K562 (cell line): ENCODE results near the gene SMARCB1. TPM values are rescaled to one million over a fixed set of nuclear protein-coding genes. Genes with fewer than 3 reads are reported as not detected.

Experiments used
- ATAC-seq: fragments of 200-7000 bp; cut with Tn5 transposase; 3 replicates; pipeline ENCODE4 v1.9.1; 2020; ENCODE audit warnings: moderate library complexity
- BruUV-seq: library from RNA; stranded (reverse); fragments of 400-500 nt; replicated peaks from 2 replicates; lab custom pipeline; 2021; lab: Mats Ljungman, UMichigan
- CTCF ChIA-PET: fragments of 300-600 bp; formaldehyde crosslinking; extraction: SDS; loops from one replicate; lab custom pipeline; 2021; ENCODE audit warnings: low intra/inter-chr PET ratio; lab: Yijun Ruan, JAX
- POLR2A ChIA-PET: fragments of 300-600, 350-650 bp; sonication (Branson Sonifier 250); formaldehyde crosslinking; extraction: SDS; loops from one replicate; lab custom pipeline; 2021; ENCODE audit warnings: antibody characterized with exemption, inconsistent platforms; lab: Yijun Ruan, JAX
- DNase-seq, 4 experiments: peaks; one replicate each; pipeline versions ENCODE4 v3.0.0 to v3.0.0-alpha.2; 2011 to 2018; ENCODE audit warnings: low spot score in 3 of 4, mixed read lengths in 3 of 4; ENCODE audit errors: extremely low read depth in 1 of 4
- FAIRE-seq: peaks from 2 replicates; lab custom pipeline; 2011; peaks lifted over from hg19 to GRCh38; lab: Jason Lieb, UNC
- H2AFZ ChIP-seq: 2 replicates; pipeline ENCODE4 v1.6.0; 2011; ENCODE audit warnings: low read depth, low read length, control low read depth, inconsistent platforms
- H3K27ac ChIP-seq: fragments of 200-600 bp; 3 replicates; pipeline ENCODE4 v1.8.0; 2011; ENCODE audit warnings: low read depth, mild to moderate bottlenecking, control low read depth, inconsistent platforms, low read length, moderate library complexity, mixed read lengths; ENCODE audit errors: extremely low read depth
- H3K27me3 ChIP-seq, 2 experiments: fragments of 300-600 bp in 1 of 2; 2 replicates in 1 of 2; 3 replicates in 1 of 2; pipeline versions ENCODE4 v1.6.0 to v1.8.0; 2011; ENCODE audit warnings: inconsistent platforms in 2 of 2, low read length in 2 of 2, mild to moderate bottlenecking in 1 of 2, mixed read lengths in 1 of 2, moderate library complexity in 1 of 2; ENCODE audit not compliant: control insufficient read depth in 2 of 2, insufficient read depth in 2 of 2
- H3K36me3 ChIP-seq: fragments of 300-600 bp; 3 replicates; pipeline ENCODE4 v1.8.0; 2011; ENCODE audit warnings: mild to moderate bottlenecking, low read length, inconsistent platforms; ENCODE audit not compliant: control insufficient read depth, insufficient read depth
- H3K4me1 ChIP-seq, 2 experiments: fragments of 200-600 bp in 1 of 2; replicated peaks in 1 of 2; 2 replicates in 1 of 2; 3 replicates in 1 of 2; pipeline versions ENCODE4 v1.5.1 to v1.8.0; 2011; ENCODE audit warnings: inconsistent platforms in 2 of 2, low read length in 2 of 2, mild to moderate bottlenecking in 1 of 2, mixed read lengths in 1 of 2, moderate library complexity in 1 of 2; ENCODE audit not compliant: control insufficient read depth in 2 of 2, insufficient read depth in 2 of 2
- H3K4me2 ChIP-seq: 2 replicates; pipeline ENCODE4 v1.6.1; 2011; ENCODE audit warnings: low read length, control low read depth, inconsistent platforms, mixed read lengths; ENCODE audit not compliant: insufficient read depth
- H3K4me3 ChIP-seq: fragments of 200-600 bp; sonication (generic), shearing (Covaris generic); 2 replicates; pipeline ENCODE4 v1.5.1; 2016; ENCODE audit warnings: control low read depth, inconsistent platforms
- H3K79me2 ChIP-seq: fragments of 200-600 bp; 3 replicates; pipeline ENCODE4 v1.8.0; 2011; ENCODE audit warnings: low read length, inconsistent platforms; ENCODE audit not compliant: control insufficient read depth, insufficient read depth
- H3K9ac ChIP-seq, 2 experiments: 2 replicates each; pipeline versions ENCODE4 v1.6.0 to v1.6.1; 2011; ENCODE audit warnings: low read depth in 2 of 2, low read length in 2 of 2, control low read depth in 1 of 2, inconsistent platforms in 1 of 2, mild to moderate bottlenecking in 1 of 2, mixed read lengths in 1 of 2; ENCODE audit not compliant: insufficient read depth in 1 of 2
- H3K9me1 ChIP-seq: one replicate; pipeline ENCODE4 v1.6.0; 2011; ENCODE audit warnings: inconsistent platforms, mild to moderate bottlenecking, low read length, moderate library complexity; ENCODE audit not compliant: control insufficient read depth, insufficient read depth
- H3K9me3 ChIP-seq: replicated peaks from 2 replicates; pipeline ENCODE4 v1.5.1; 2011; ENCODE audit warnings: low read depth, low read length, inconsistent platforms; ENCODE audit not compliant: control insufficient read depth, insufficient read depth
- H4K20me1 ChIP-seq: replicated peaks from 2 replicates; pipeline ENCODE4 v1.6.1; 2011; ENCODE audit warnings: low read length, inconsistent platforms, mixed read lengths; ENCODE audit not compliant: control insufficient read depth, insufficient read depth
- ADNP ChIP-seq: fragments of 200-800 bp; sonication (Bioruptor generic); IDR thresholded peaks from 2 replicates; pipeline ENCODE4 v1.6.1; 2016; ENCODE audit warnings: missing genetic modification characterization, missing compliant biosample characterization
- BCOR ChIP-seq: fragments of 450-650 bp; IDR thresholded peaks from 2 replicates; pipeline ENCODE4 v1.6.1; 2016
- GABPB1 ChIP-seq: sonication (generic); formaldehyde crosslinking; IDR thresholded peaks from 2 replicates; pipeline ENCODE4 v1.8.0; 2022; ENCODE audit warnings: mild to moderate bottlenecking, missing genetic modification reagents
- KDM1A ChIP-seq, 2 experiments: fragments of 450-650 bp; IDR thresholded peaks; 2 replicates each; pipeline ENCODE4 v1.6.1; 2016; ENCODE audit warnings: mild to moderate bottlenecking in 2 of 2
- MCM5 ChIP-seq: fragments of 450-650 bp; IDR thresholded peaks from 2 replicates; pipeline ENCODE4 v1.6.1; 2016; ENCODE audit warnings: low read depth
- WGBS: fragments of 100-300 bp; shearing (Covaris generic); methylation state at CpG from one replicate; pipeline ENCODE4 v1.1.6; 2016; ENCODE audit warnings: low coverage, mixed read lengths; ENCODE audit not compliant: insufficient coverage; ENCODE audit errors: missing lambda C conversion rate; 5-methylcytosine and 5-hydroxymethylcytosine counted together
- in situ Hi-C: fragments of 300-500 bp; cut with MboI; formaldehyde crosslinking; loops from 4 replicates; pipeline ENCODE4 v1.15.0; 2018; ENCODE audit warnings: inconsistent platforms, mixed read lengths
- intact Hi-C: fragments of 100-400 bp; cut with micrococcal nuclease; formaldehyde crosslinking; loops from 2 replicates; pipeline ENCODE4 v1.14.2; 2022
- polyA plus RNA-seq, 8 experiments: library from polyadenylated mRNA; depleted of rRNA in 4 of 8; stranded (reverse) in 5 of 8; unstranded in 3 of 8; fragments of >200 nt; fragmentation: Nextera tagmentation in 2 of 8; fragmentation: Illumina TruSeq in 1 of 8; extraction: Ambion mirVana in 2 of 8; extraction: Trizol in 1 of 8; gene quantifications; 2 replicates each; pipeline versions ENCODE4 v1.2.1 to v1.2.3, GENCODE V29; 2011 to 2014; ENCODE audit warnings: inconsistent platforms in 1 of 8, missing spikeins in 1 of 8
- total RNA-seq, 7 experiments: library from RNA; depleted of rRNA in 6 of 7; stranded (reverse); fragments of >200 nt in 6 of 7; fragmentation: Illumina TruSeq in 2 of 7; extraction: Trizol in 2 of 7; gene quantifications; 2 replicates each; pipeline versions ENCODE4 v1.2.1 to v1.2.3, GENCODE V29; 2011 to 2021; ENCODE audit warnings: low replicate concordance in 1 of 7

SMARCB1 gene
- total and polyA plus RNA-seq, 9 of the 15 experiments (the other 6 are each of a cell fraction or from before 2014, with no cell fraction given), result 1.2 to 113 (median 65.4) TPM

DNA sequence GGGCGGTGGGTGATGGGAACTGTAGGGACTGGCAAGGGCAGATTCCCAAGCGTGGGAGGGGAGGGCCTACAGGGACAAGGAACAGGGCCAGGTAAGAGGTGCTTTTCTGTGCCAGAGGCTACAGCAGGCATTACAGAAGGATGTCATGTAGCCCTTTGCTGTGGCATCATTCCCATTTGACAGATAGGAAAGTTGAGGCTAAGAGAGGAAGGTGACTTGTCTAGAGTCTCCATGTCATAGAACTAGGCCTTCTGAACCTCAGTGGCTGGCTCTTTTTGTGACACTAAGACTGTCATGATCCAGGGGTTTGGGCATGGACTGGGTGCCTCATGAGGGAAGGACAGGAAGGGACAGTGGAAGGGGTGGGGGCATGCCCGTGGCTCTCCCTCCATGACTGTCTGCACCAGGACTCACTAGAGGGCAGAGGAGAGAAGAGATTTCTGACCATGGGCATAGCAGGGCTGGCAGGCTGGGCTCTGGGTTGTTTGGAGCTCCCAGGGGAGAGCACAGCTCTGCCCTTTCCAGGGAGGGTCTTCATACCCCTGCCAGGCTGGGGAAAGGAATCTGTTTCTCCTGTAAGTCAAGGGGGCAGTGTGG is 10.9 kb upstream of the SMARCB1 start:
- FAIRE-seq (no peak), DNase-seq (no peak), ATAC-seq (no peak)
- no peak overlapping the region for H2AFZ ChIP-seq
- POLR2A ChIA-PET, result interaction anchor here (0.6 to 2.3 kb wide), 5 partner anchors 9 to 1974 kb away, joined by 3 to 6 read pairs (median 4); partner anchors contain the start of gene SMARCB1
- no peak overlapping the region for H3K4me3 ChIP-seq
- CTCF ChIA-PET, result no interaction called here
- H3K4me1 ChIP-seq, result peaks cover 3 to 23% of the 10 kb centered on the region in 2 experiments; a peak in 3 of 5 replicates
- no peak overlapping the region for H3K9ac ChIP-seq
- H3K36me3 ChIP-seq, result no peaks in the 10 kb centered on the region
- H3K9me3 ChIP-seq, result no peaks in the 10 kb centered on the region
- TF ChIP-seq GABPB1 (CRISPR knock-in tag) (no peak), BCOR (peak; percentile 69), ADNP (tag) (0 out of 2 replicates have a peak, but pooled peaks have one; percentile 16), KDM1A (IDR thresholded peaks at IDR 0.05) (peak in 1 of 2 experiments; percentile 38; a peak in 1 of 4 replicates), MCM5 (no peak)
- TF ChIP-seq, all 486 proteins: peak for 3
- Histone ChIP-seq H3K4me2 (no peak overlapping the region), H3K27ac (no peak overlapping the region), H3K79me2 (no peaks in the 10 kb centered on the region), H4K20me1 (no peaks in the 10 kb centered on the region), H3K27me3 (no peaks in the 10 kb centered on the region), H3K9me1 (no peaks in the 10 kb centered on the region)
- BruUV-seq, result no TSS peak
- WGBS, result 7% methylated on average over 2 of the region's 3 CpGs
- intact Hi-C loops (no loop called here), in situ Hi-C loops (no loop called here)
